SK-N-SH (cell line): ENCODE results near the gene FCN3. TPM values are rescaled to one million over a fixed set of nuclear protein-coding genes. Genes with fewer than 3 reads are reported as not detected.

Experiments
- CTCF ChIA-PET: fragments of 300-600, 350-600 bp; formaldehyde crosslinking; extraction: SDS; loops from one replicate; lab custom pipeline; 2021; lab: Yijun Ruan, JAX
- POLR2A ChIA-PET: fragments of 350-600 bp; sonication (Branson Sonifier 250); formaldehyde crosslinking; extraction: SDS; loops from one replicate; lab custom pipeline; 2020; ENCODE audit warnings: antibody characterized with exemption, inconsistent platforms; lab: Yijun Ruan, JAX
- DNase-seq: peaks from one replicate; pipeline ENCODE4 v3.0.0; 2012
- H2AFZ ChIP-seq: fragments of 200-600 bp; sonication (generic); 2 replicates; pipeline ENCODE4 v1.8.1; 2016; ENCODE audit warnings: antibody characterized with exemption, mild to moderate bottlenecking, low read depth
- H3F3A ChIP-seq: fragments of 200-600 bp; sonication (generic); replicated peaks from 2 replicates; pipeline ENCODE3; 2016; ENCODE audit warnings: antibody characterized with exemption, mild to moderate bottlenecking; ENCODE audit not compliant: insufficient read depth
- H3K27ac ChIP-seq, 2 experiments: fragments of 200-500 bp in 1 of 2; fragments of 200-600 bp in 1 of 2; sonication (Bioruptor generic) in 1 of 2; sonication (generic), shearing (Covaris generic) in 1 of 2; 2 replicates each; pipeline versions ENCODE4 v1.5.1 to v1.6.1; 2014 to 2016; ENCODE audit warnings: low read depth in 2 of 2, inconsistent platforms in 1 of 2, low read length in 1 of 2, mild to moderate bottlenecking in 1 of 2, mixed read lengths in 1 of 2
- H3K27me3 ChIP-seq: fragments of 200-600 bp; sonication (generic), shearing (Covaris generic); 2 replicates; pipeline ENCODE4 v1.6.1; 2016; ENCODE audit warnings: mixed run types; ENCODE audit not compliant: insufficient read depth
- H3K36me3 ChIP-seq, 2 experiments: fragments of 200-500 bp in 1 of 2; fragments of 200-600 bp in 1 of 2; sonication (Bioruptor generic) in 1 of 2; sonication (generic) in 1 of 2; replicated peaks in 1 of 2; 2 replicates each; pipeline versions ENCODE3 to v1.5.1; 2014 to 2016; ENCODE audit warnings: low read length in 1 of 2, mild to moderate bottlenecking in 1 of 2; ENCODE audit not compliant: insufficient read depth in 2 of 2, control insufficient read depth in 1 of 2
- H3K4me1 ChIP-seq, 2 experiments: fragments of 200-500 bp in 1 of 2; fragments of 200-600 bp in 1 of 2; sonication (Bioruptor generic) in 1 of 2; sonication (generic), shearing (Covaris generic) in 1 of 2; 2 replicates each; pipeline versions ENCODE4 v1.5.1 to v1.6.1; 2014 to 2016; ENCODE audit warnings: low read depth in 1 of 2, low read length in 1 of 2, mixed run types in 1 of 2; ENCODE audit not compliant: insufficient read depth in 2 of 2, control insufficient read depth in 1 of 2
- H3K4me2 ChIP-seq: fragments of 200-600 bp; sonication (generic), shearing (Covaris generic); 2 replicates; pipeline ENCODE4 v1.6.1; 2017; ENCODE audit warnings: mixed run types
- H3K4me3 ChIP-seq, 2 experiments: fragments of 200-500 bp in 1 of 2; fragments of 200-600 bp in 1 of 2; sonication (Bioruptor generic) in 1 of 2; sonication (generic), shearing (Covaris generic) in 1 of 2; 2 replicates each; pipeline versions ENCODE4 v1.5.1 to v1.8.1; 2014 to 2016; ENCODE audit warnings: low read depth in 2 of 2, inconsistent platforms in 1 of 2, low read length in 1 of 2, mild to moderate bottlenecking in 1 of 2, mixed read lengths in 1 of 2, moderate library complexity in 1 of 2
- H3K79me2 ChIP-seq: fragments of 200-600 bp; sonication (generic); 2 replicates; pipeline ENCODE4 v1.8.1; 2017; ENCODE audit warnings: mild to moderate bottlenecking; ENCODE audit not compliant: insufficient read depth
- H3K9ac ChIP-seq: fragments of 200-600 bp; sonication (generic); 2 replicates; pipeline ENCODE4 v1.6.1; 2017; ENCODE audit warnings: mixed run types
- H3K9me2 ChIP-seq: fragments of 200-600 bp; sonication (generic); 2 replicates; pipeline ENCODE4 v1.6.1; 2017; ENCODE audit warnings: mixed run types
- H3K9me3 ChIP-seq: fragments of 200-600 bp; sonication (generic); 2 replicates; pipeline ENCODE4 v1.6.1; 2017; ENCODE audit warnings: mixed run types, mild to moderate bottlenecking, moderate library complexity
- H4K20me1 ChIP-seq: fragments of 200-600 bp; sonication (generic); 2 replicates; pipeline ENCODE4 v1.6.1; 2017; ENCODE audit warnings: mild to moderate bottlenecking, mixed run types; ENCODE audit not compliant: insufficient read depth
- EZH2phosphoT487 ChIP-seq: fragments of 200-600 bp; sonication (generic); IDR thresholded peaks from 2 replicates; pipeline ENCODE4 v1.6.1; 2017; ENCODE audit warnings: low read depth, mixed run types, mild to moderate bottlenecking, antibody characterized with exemption, moderate library complexity, borderline replicate concordance
- FOSL2 ChIP-seq: IDR thresholded peaks from 2 replicates; pipeline ENCODE4 v1.4.0; 2012; ENCODE audit warnings: low read depth, mild to moderate bottlenecking, moderate library complexity, borderline replicate concordance
- FOXM1 ChIP-seq: IDR thresholded peaks from 2 replicates; pipeline ENCODE4 v1.4.0; 2012; ENCODE audit warnings: low read depth, mild to moderate bottlenecking
- GABPA ChIP-seq: IDR thresholded peaks from 2 replicates; pipeline ENCODE4 v1.4.0; 2012; ENCODE audit warnings: low read depth, mild to moderate bottlenecking
- JUND ChIP-seq: IDR thresholded peaks from 2 replicates; pipeline ENCODE4 v1.4.0; 2012
- MAX ChIP-seq: IDR thresholded peaks from 2 replicates; pipeline ENCODE4 v1.4.0; 2012; ENCODE audit warnings: low read depth
- MEF2A ChIP-seq: IDR thresholded peaks from 2 replicates; pipeline ENCODE4 v1.4.0; 2012; ENCODE audit warnings: low read depth, borderline replicate concordance
- MXI1 ChIP-seq: IDR thresholded peaks from 2 replicates; pipeline ENCODE4 v1.6.1; 2012; ENCODE audit warnings: mild to moderate bottlenecking, low read depth, low read length, improper control_type of control experiment
- SMC3 ChIP-seq: IDR thresholded peaks from 2 replicates; pipeline ENCODE4 v1.6.1; 2012; ENCODE audit warnings: low read depth, low read length, improper control_type of control experiment
- TCF12 ChIP-seq: IDR thresholded peaks from 2 replicates; pipeline ENCODE4 v1.4.0; 2012
- USF1 ChIP-seq: IDR thresholded peaks from 2 replicates; pipeline ENCODE4 v1.4.0; 2012; ENCODE audit warnings: low read depth, borderline replicate concordance
- WGBS: methylation state at CpG from one replicate; pipeline ENCODE4 v1.1.6; 2017; ENCODE audit warnings: low lambda C conversion rate; 5-methylcytosine and 5-hydroxymethylcytosine counted together
- polyA plus RNA-seq, 3 experiments: library from polyadenylated mRNA; depleted of rRNA; stranded (reverse); fragments of >200 nt; gene quantifications; 2 replicates each; pipeline ENCODE4 v1.2.3, GENCODE V29; 2012

The FCN3 gene
- polyA plus RNA-seq, 1 of the 3 experiments (the other 2 are of a cell fraction), result not detected

GRCh38 chr1:27342778-27343638, 31.6 kb downstream of the FCN3 start:
- TF ChIP-seq MEF2A (no peak), GABPA (no peak)
- Histone ChIP-seq H3K4me2 (no peak overlapping the region), H3K27me3 (no peaks in the 10 kb centered on the region), H3K79me2 (no peaks in the 10 kb centered on the region), H4K20me1 (no peaks in the 10 kb centered on the region), H3K4me3 (no peak overlapping the region), H3F3A (no peaks in the 10 kb centered on the region), H3K4me1 (peaks cover 0 to 8% of the 10 kb centered on the region in 2 experiments; a peak in 2 of 4 replicates), H3K9ac (no peak overlapping the region), H3K9me2 (no peaks in the 10 kb centered on the region), H3K36me3 (no peaks in the 10 kb centered on the region), H3K27ac (no peak overlapping the region), H2AFZ (no peak overlapping the region), H3K9me3 (no peaks in the 10 kb centered on the region)
- no peak for DNase-seq
- ChIA-PET CTCF (interaction anchor here (0.9 to 4.7 kb wide), 9 partner anchors 10 to 48 kb away, joined by 3 to 40 read pairs (median 7); partner anchors contain the start of gene MAP3K6), POLR2A (interaction anchor here (0.6 kb wide), 1 partner anchor 22 kb away, joined by 3 read pairs; no protein-coding TSS in a partner anchor)
- 83% methylated on average over 5 of the region's 31 CpGs for WGBS

GRCh38 chr1:27342391-27342777, 32.2 kb downstream of the FCN3 start:
- Histone ChIP-seq H3K9me3 (no peaks in the 10 kb centered on the region), H2AFZ (no peak overlapping the region), H3K9me2 (no peaks in the 10 kb centered on the region), H3K36me3 (no peaks in the 10 kb centered on the region), H3F3A (no peaks in the 10 kb centered on the region), H3K27me3 (no peaks in the 10 kb centered on the region), H3K9ac (no peak overlapping the region), H3K27ac (no peak overlapping the region), H3K4me3 (no peak overlapping the region), H3K4me1 (peaks cover 0 to 8% of the 10 kb centered on the region in 2 experiments; a peak in 2 of 4 replicates), H3K4me2 (peak overlapping the region; percentile 65), H4K20me1 (no peaks in the 10 kb centered on the region), H3K79me2 (no peaks in the 10 kb centered on the region)
- no peak for TF ChIP-seq MAX
- no peak for TF ChIP-seq FOXM1
- TF ChIP-seq MXI1, result no peak
- ChIA-PET CTCF (interaction anchor here (0.7 to 2.7 kb wide), 6 partner anchors 9 to 49 kb away, joined by 3 to 14 read pairs (median 6); no protein-coding TSS in a partner anchor), POLR2A (no interaction called here)
- 100% methylated on average over 2 of the region's 8 CpGs for WGBS
- DNase-seq, result no peak

- Histone ChIP-seq H3K4me3 (no peak within 1 kb of the TSS), H3K9me3 (no peaks in the 10 kb centered on the region), H3K36me3 (no peaks in the 10 kb centered on the region), H3K9ac (no peak within 1 kb of the TSS), H3K79me2 (no peaks in the 10 kb centered on the region), H3K9me2 (no peaks in the 10 kb centered on the region), H3F3A (no peaks in the 10 kb centered on the region), H2AFZ (peak within 1 kb of the TSS; percentile 56; the same call in 1 of the 2 replicates), H3K27me3 (no peaks in the 10 kb centered on the region), H3K4me1 (peaks cover 0 to 8% of the 10 kb centered on the region in 2 experiments; a peak in 2 of 4 replicates), H4K20me1 (no peaks in the 10 kb centered on the region), H3K27ac (no peak within 1 kb of the TSS), H3K4me2 (peak within 1 kb of the TSS; percentile 65)
- DNase-seq, result peak; percentile 59
- POLR2A ChIA-PET, result no interaction called here
- TF ChIP-seq SMC3, result no peak
- no peak for TF ChIP-seq USF1
- peak; percentile 24; the same call in 1 of the 2 replicates for TF ChIP-seq JUND
- TF ChIP-seq TCF12, result no peak
- peak; percentile 43; the same call in 1 of the 2 replicates for TF ChIP-seq FOSL2
- no peak for TF ChIP-seq EZH2phosphoT487
- CTCF ChIA-PET, result interaction anchor here (0.6 to 2.7 kb wide), 9 partner anchors 8 to 58 kb away, joined by 3 to 14 read pairs (median 5); no protein-coding TSS in a partner anchor
- 50% methylated on average over 6 of the region's 22 CpGs for WGBS
Measured at GRCh38 chr1:27341525-27342252, 32.9 kb downstream of the FCN3 start, which contains the start of gene SYTL1. Gene SYTL1, plus strand, starts transcription at chr1:27342022. Its CDS starts 3,313 bp downstream, at chr1:27345335.
